HuH-7.5 (cell line): ENCODE data around the gene RIN1.
"Not testable (repeated sequence)": the region's sequence is repeated elsewhere in the genome, so short reads cannot be mapped to it uniquely, and the experiment has no call there.

Experiments
- DNase-seq: peaks from one replicate; pipeline ENCODE4 v3.0.0; 2011; ENCODE audit warnings: low spot score

The RIN1 gene

DNA sequence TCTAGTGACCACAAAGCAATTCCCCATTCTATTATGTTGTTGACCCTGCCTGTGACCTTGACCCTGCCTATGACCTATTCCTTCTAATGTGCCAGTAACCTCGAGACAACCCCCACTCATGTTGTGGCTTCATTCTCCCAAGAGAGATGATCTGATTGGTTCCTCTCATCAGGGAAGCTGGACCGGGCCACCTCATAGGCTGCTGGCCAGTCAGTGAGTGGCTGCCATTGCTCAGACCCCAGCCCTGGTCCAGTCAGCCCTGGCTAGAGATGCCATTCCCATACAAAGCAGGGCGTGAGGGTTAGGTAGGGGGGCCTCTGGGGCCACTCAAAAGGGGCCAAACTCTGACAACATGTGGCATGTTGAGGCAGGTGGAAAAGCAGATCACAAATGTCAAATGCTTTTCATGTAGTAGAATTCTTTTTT lies 23.4 kb upstream of the RIN1 start:
- peak; percentile 71 for DNase-seq

- not testable (repeated sequence) for DNase-seq
These were observed 14.5 kb upstream of the RIN1 start for GRCh38 chr11:66350560-66351235.

DNA sequence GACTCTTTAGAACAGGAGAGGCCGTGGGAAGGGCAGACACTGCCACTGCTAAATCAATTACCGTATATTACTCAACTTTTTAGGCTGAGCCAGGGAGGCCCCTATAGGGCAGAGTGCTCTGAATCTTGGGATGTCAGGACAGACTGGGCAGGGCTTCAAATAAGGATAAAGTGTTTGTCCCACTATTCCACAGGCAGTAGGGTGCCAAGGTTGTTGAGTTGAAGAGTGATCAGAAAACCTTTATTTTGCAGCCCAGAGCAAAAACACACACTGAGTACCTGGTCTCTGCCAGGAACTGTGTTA lies 12.8 kb upstream of the RIN1 start:
- DNase-seq, result no peak

GRCh38 chr11:66347425-66348276 lies 11.4 kb upstream of the RIN1 start, which contains the start of gene B4GAT1:
Gene B4GAT1 (minus strand): TSS chr11:66347629. CDS start chr11:66347545, 84 bp downstream.
- DNase-seq, result peak; percentile 98

- DNase-seq, result peak; percentile 83
These were observed 10.5 kb upstream of the RIN1 start for GRCh38 chr11:66346476-66347424.

- DNase-seq, result no peak
These were observed 9.0 kb upstream of the RIN1 start for GRCh38 chr11:66345316-66345649.

DNA sequence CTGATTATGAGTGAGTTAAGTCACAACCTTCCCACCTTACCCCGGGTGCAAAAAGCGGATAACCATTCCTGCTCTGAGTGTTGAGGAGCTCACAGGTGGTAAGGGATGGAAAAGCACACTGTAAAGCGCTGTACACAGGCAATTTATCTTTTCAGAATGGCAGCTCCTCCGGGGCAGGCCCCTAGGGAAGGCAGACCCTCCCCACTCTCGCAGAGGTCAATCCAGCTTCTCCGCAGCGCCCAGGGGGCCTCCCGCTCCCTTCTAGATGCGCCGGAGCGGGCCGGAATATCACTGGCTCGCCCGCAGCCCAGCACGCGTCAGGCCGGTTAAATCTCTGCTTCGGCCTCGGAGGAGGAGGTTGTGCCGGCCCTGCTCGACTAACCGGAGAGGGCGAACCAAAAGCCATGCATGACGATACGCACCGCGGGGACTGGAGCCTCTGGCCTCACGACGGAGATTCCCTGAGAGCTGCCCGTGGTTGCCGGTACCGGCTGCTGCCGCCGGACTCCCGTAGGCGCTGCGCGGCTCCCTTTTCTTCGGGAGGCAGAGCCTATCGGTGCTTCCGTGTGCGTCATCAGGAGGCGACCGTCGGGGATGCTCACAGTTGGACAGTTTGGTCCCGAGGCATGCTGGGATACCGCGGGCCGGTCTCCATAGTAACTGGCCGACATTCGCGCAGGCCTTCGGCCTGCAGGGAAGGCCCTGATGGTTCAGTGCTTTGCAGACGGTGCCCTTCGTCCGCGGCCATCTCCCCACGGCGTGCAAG lies 8.5 kb upstream of the RIN1 start, which contains the start of gene BRMS1:
Gene BRMS1, minus strand, starts transcription at position 555 of the 766 bp plus-strand sequence. CDS start 2,870 bp downstream, outside the sequence.
- peak; percentile 100 for DNase-seq

DNA sequence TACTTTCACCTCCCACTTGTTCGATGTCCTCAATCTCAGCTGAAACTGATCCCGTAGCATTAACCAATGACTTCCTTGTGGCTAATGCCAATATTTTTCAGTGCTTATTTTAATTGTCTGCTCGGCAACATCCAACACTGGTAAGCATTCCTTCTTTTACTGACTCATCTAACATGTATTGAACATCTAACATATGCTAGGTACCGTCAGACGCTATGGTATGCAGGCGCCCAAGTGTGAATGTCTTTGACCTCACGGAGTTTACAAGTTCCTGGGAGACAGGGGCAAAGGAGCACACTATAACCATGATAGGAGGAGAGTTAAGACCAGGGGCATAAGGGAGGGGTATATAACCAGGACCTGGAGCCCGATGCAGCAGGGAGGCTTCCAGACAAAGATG lies 6.9 kb upstream of the RIN1 start:
- DNase-seq, result no peak

- DNase-seq, result no peak
These were observed 5.4 kb upstream of the RIN1 start for GRCh38 chr11:66341502-66342126.

- no peak for DNase-seq
These were observed 4.6 kb upstream of the RIN1 start for GRCh38 chr11:66340596-66341501.

DNA sequence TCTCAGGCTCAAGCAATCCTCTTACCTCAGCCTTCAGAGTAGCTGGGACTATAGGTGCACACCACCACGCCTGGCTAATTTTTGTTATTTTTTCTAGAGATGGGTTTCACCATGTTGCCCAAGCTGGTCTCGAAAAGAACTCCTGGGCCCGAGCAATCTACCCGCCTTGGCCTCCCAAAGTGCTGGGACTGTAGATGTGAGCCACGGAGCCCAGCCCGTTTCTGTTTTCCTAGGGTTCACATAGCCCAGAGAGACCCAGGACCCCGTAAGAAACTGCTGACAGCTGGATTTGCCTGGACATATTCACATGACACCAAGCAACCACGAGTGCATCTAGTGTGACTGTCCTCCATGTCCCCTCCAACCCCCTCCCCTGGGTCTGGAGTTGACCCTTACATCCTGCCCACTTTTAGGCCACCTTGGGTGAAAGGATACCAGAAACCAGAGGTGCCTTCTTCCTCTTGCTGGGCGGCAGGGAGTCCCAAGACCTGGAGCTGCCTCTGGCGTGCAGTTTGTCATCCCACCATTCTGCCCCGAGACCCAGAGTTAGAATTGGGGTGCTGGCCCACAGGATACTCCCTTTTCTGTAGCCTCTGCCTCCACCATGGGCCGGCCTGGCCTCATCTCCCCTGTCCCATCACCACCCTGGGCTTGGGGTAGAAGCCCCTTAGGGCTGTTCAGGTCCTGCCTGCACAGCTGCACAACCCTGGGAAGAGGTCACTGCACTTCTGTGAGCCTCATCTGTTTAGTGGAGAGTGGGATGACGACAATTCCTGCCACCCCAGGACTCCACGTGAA lies 3.7 kb upstream of the RIN1 start:
- no peak for DNase-seq

- no peak for DNase-seq
These were observed 3.0 kb upstream of the RIN1 start for GRCh38 chr11:66339162-66339675.

DNA sequence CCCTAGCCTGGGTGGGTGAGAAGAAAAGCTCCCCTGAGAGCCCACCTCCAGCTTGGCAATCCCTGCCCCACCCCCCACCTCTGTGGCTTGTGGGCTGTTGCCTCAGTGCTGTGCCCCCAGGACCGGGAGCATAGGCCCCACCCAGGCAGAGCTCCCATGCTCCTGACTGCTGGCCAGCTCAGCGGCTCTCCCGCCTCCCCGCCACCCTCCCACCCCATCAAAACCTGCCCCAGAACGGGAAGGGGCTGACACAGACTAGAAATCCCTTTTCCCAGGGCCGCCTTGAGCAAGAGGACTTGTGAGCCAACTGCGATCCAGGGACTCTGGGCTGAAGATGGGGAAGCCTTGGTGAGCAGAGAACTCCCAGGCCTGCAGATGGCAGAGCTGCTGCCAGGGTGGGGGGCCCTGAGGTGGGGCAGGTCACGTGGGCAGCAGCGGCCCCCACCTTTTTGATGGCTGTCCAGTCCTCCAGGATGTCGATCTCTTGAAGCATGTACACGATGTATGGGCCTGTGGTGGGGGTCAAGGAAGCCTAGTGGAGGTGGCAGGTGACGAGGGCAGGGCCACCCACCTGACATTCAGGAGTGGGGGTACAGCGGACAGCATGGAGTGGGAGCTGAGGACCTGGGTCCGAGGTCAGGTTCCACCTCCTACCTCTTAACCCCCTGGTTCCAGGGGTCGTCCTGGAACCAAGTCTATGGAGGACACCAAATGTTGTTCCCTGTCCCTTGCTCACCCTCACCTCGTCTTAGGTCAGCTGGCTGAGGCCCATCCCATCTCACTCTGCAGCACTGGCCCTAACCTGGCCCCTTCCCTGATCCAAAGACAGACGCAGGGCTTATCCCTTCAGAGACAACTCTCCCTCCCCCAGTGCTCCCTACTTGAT lies 2.3 kb upstream of the RIN1 start:
- no peak for DNase-seq

DNA sequence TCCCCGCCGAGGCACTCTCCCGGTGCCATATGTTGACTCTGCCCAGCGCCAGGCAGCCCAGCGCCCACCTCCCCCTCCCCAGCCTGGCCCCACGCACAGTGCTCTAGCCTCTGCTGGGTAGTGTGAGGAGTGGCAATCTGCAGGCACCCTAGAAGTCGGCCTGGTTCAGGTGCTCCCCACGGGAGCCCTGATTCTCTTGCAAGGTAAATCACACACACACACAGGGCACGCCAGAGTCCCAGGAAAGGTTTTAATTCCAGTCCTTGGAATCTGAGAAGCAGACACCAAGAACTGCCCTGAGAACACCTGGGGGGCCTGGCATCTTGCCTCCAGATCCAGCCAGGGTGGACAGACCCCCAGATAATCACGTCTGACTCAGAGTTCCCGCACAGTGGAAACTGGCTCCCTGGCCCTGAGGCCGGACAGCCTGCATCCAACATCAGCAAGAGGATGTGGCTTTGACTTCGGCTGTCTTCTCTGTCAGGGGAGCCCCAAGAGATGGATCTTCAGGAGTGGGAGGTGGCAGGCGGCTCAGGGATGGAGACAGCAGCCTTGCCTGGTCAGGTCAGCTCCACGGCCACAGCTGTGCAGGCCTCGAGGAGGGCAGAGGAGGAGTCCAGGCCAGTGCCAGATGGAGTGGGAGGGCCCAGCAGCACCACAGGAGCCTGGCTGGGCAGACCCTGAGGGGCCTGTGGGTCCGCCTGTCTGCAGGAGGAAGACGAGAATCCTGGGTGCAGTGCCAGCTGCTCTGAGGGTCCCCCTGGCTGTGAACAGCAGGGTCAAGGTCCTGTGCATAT lies 1.1 kb upstream of the RIN1 start:
- DNase-seq, result no peak

DNA sequence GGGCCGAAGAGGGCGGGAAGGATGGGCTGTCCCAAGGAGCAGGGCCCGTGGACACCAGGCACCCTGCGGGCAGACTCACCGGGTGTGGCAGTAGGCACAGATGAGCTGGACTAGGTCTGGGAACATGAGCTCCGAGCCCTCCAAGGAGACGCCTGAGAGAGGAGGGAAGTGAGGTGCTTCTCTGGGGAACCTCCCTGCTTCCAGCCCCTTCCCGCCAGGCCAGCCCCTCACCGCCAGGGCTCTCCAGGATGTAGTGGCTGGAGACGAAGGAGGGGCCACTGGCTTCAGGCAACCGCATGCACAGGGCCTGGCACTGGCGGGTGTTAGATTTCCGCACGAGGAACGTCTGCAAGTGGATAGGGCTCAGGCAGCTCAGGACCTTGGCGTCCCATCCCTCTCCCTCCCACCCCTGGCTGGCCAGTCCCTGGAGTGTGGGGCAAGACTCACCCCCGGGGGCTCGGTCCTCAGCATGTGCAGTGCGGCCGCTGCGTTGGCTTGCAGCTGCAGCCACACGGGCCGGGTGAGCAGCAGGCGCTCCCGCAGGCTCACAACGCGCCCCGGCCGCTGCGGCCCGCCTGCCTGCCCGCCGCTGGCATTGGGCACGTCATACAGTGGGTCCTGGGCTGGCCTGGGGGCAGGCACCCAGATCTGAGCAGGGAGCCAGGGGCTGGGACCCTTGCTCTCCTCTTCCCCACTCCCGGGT lies 552 bp downstream of the RIN1 start:
- DNase-seq, result no peak
